Neural progenitor cell (in vitro differentiated cells): ENCODE results near the gene SMIM10L2A.

Experiments
- EZH2 ChIP-seq: fragments of 200-600 bp; sonication (generic); IDR thresholded peaks from 2 replicates; pipeline ENCODE4 v1.6.1; 2017; ENCODE audit warnings: antibody characterized with exemption, mild to moderate bottlenecking, moderate library complexity
- EZH2phosphoT487 ChIP-seq: fragments of 200-600 bp; sonication (generic); IDR thresholded peaks from 2 replicates; pipeline ENCODE4 v1.6.1; 2017; ENCODE audit warnings: antibody characterized with exemption
- TF ChIP-seq, protein P1 (sequence below): fragments of 200-600 bp; sonication (generic); IDR thresholded peaks from 2 replicates; pipeline ENCODE4 v1.5.1; 2017; ENCODE audit warnings: antibody characterized with exemption, mild to moderate bottlenecking

DNA sequence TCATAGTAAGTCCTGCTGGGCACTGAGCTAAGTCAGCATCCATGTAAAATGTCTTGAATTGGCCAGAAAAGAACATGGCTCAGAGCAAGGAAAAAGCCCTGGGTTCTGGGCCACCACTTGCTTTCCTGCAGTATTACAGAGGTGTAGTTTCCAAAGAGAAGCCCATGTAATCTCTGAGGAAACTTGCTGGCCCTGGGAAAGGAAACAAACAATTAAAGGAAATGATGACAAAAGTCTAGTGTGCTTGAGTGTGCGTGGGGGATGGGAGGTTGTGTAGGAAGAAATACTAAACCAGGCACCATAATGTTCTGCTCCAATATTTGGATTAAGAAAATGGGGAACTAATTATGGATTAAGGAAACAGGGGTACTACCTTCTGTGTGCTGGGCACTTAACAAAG, 39.5 kb upstream of the SMIM10L2A start:
- TF ChIP-seq, protein P1, sequence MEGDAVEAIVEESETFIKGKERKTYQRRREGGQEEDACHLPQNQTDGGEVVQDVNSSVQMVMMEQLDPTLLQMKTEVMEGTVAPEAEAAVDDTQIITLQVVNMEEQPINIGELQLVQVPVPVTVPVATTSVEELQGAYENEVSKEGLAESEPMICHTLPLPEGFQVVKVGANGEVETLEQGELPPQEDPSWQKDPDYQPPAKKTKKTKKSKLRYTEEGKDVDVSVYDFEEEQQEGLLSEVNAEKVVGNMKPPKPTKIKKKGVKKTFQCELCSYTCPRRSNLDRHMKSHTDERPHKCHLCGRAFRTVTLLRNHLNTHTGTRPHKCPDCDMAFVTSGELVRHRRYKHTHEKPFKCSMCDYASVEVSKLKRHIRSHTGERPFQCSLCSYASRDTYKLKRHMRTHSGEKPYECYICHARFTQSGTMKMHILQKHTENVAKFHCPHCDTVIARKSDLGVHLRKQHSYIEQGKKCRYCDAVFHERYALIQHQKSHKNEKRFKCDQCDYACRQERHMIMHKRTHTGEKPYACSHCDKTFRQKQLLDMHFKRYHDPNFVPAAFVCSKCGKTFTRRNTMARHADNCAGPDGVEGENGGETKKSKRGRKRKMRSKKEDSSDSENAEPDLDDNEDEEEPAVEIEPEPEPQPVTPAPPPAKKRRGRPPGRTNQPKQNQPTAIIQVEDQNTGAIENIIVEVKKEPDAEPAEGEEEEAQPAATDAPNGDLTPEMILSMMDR, result no peak
- TF ChIP-seq EZH2, result no peak
- no peak for TF ChIP-seq EZH2phosphoT487
